Measurements from ENCODE around the gene SPAG16.

- TF ChIP-seq, protein P1, sequence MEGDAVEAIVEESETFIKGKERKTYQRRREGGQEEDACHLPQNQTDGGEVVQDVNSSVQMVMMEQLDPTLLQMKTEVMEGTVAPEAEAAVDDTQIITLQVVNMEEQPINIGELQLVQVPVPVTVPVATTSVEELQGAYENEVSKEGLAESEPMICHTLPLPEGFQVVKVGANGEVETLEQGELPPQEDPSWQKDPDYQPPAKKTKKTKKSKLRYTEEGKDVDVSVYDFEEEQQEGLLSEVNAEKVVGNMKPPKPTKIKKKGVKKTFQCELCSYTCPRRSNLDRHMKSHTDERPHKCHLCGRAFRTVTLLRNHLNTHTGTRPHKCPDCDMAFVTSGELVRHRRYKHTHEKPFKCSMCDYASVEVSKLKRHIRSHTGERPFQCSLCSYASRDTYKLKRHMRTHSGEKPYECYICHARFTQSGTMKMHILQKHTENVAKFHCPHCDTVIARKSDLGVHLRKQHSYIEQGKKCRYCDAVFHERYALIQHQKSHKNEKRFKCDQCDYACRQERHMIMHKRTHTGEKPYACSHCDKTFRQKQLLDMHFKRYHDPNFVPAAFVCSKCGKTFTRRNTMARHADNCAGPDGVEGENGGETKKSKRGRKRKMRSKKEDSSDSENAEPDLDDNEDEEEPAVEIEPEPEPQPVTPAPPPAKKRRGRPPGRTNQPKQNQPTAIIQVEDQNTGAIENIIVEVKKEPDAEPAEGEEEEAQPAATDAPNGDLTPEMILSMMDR (conservative IDR thresholded peaks at IDR 0.05; ENCODE audit: low read depth, low read length), result no peak
- TF ChIP-seq EZH2 (IDR thresholded peaks at IDR 0.05; ENCODE audit: low read length, unreplicated experiment), result no peak
Observed at GRCh38 chr2:213288913-213289700, 4.8 kb downstream of the SPAG16 start.
